ENCODE measurements around the gene POU4F2. TPM values are rescaled to one million over a fixed set of nuclear protein-coding genes. Genes with fewer than 3 reads are reported as not detected.

Gene POU4F2
- total RNA-seq, 1 experiment from 2014 or later = not detected

- Mint-ChIP-seq H3K27me3 (ENCODE audit: low read depth) (peaks cover 100% of the 10 kb centered on the region), H3K9me3 (no peaks in the 10 kb centered on the region), H3K4me3 (no peak overlapping the region), H3K36me3 (no peaks in the 10 kb centered on the region), H3K4me1 (peaks cover 33% of the 10 kb centered on the region), H3K27ac (no peak overlapping the region)
- POLR2A ChIA-PET = no interaction called here
- CTCF ChIA-PET = no interaction called here
- TF ChIP-seq FOXP4 (CRISPR knock-in tag; IDR thresholded peaks at IDR 0.05) (no peak), ZNF416 (CRISPR knock-in tag; IDR thresholded peaks at IDR 0.05) (no peak), SMAD4 (CRISPR knock-in tag; IDR thresholded peaks at IDR 0.05) (no peak), ZBTB43 (CRISPR knock-in tag; IDR thresholded peaks at IDR 0.05) (no peak), NR1H2 (CRISPR knock-in tag; IDR thresholded peaks at IDR 0.05) (no peak), TEAD4 (CRISPR knock-in tag; IDR thresholded peaks at IDR 0.05) (no peak)
- DNase-seq (ENCODE audit: low spot score) (no peak), ATAC-seq (no peak)
Measured at GRCh38 chr4:146634825-146635224, 3.9 kb upstream of the POU4F2 start.

GRCh38 chr4:146637621-146638332, 916 bp upstream of the POU4F2 start:
- peak; percentile 9 for ATAC-seq
- ChIA-PET POLR2A (no interaction called here), CTCF (interaction anchor here (0.6 kb wide), 1 partner anchor 343 kb away, joined by 3 read pairs; no protein-coding TSS in a partner anchor)
- peaks cover 100% of the 10 kb centered on the region for H3K27me3 Mint-ChIP-seq (ENCODE audit: low read depth)
- H3K36me3 Mint-ChIP-seq = no peaks in the 10 kb centered on the region
- H3K4me1 Mint-ChIP-seq = peaks cover 45% of the 10 kb centered on the region
- H3K27ac Mint-ChIP-seq = no peak overlapping the region
- no peaks in the 10 kb centered on the region for H3K9me3 Mint-ChIP-seq
- peak; percentile 40 for DNase-seq (ENCODE audit: low spot score)
- H3K4me3 Mint-ChIP-seq = peak overlapping the region; percentile 75
- no peak for TF ChIP-seq ZNF121 (CRISPR knock-in tag; IDR thresholded peaks at IDR 0.05)
- TF ChIP-seq ZNF425 (CRISPR knock-in tag; conservative IDR thresholded peaks at IDR 0.05) = no peak
- no peak for TF ChIP-seq ZNF396 (CRISPR knock-in tag; IDR thresholded peaks at IDR 0.05; ENCODE audit: borderline replicate concordance)
- no peak for TF ChIP-seq USF2 (CRISPR knock-in tag; IDR thresholded peaks at IDR 0.05)
- TF ChIP-seq ARID4B (CRISPR knock-in tag; IDR thresholded peaks at IDR 0.05; ENCODE audit: borderline replicate concordance) = no peak
- TF ChIP-seq IRF2 (CRISPR knock-in tag; IDR thresholded peaks at IDR 0.05; ENCODE audit: borderline replicate concordance, low read depth) = no peak
- no peak for TF ChIP-seq OVOL2 (CRISPR knock-in tag; IDR thresholded peaks at IDR 0.05; ENCODE audit: borderline replicate concordance)
- TF ChIP-seq IRF1 (CRISPR knock-in tag; IDR thresholded peaks at IDR 0.05) = no peak
- no peak for TF ChIP-seq TP53 (CRISPR knock-in tag; IDR thresholded peaks at IDR 0.05)
- no peak for TF ChIP-seq SMAD3 (CRISPR knock-in tag; IDR thresholded peaks at IDR 0.05; ENCODE audit: borderline replicate concordance)
- no peak for TF ChIP-seq ZNF281 (CRISPR knock-in tag; IDR thresholded peaks at IDR 0.05)
- TF ChIP-seq USF1 (CRISPR knock-in tag; IDR thresholded peaks at IDR 0.05) = no peak
